ENCODE results near the gene PCDH15. TPM values are rescaled to one million over a fixed set of nuclear protein-coding genes. Genes with fewer than 3 reads are reported as not detected.

The PCDH15 gene
- total RNA-seq, 4 donors from 2014 or later, result not detected

GRCh38 chr10:54796881-54797280 lies 4.2 kb downstream of the PCDH15 start:
- 58 to 76% methylated on average over 3 of the region's 3 CpGs for WGBS, 2 donors
- no peaks in the 10 kb centered on the region for H3K27me3 ChIP-seq
- no peaks in the 10 kb centered on the region for H3K36me3 ChIP-seq
- TF ChIP-seq CTCF (IDR thresholded peaks at IDR 0.05), result no peak
- no peak for TF ChIP-seq POLR2A (IDR thresholded peaks at IDR 0.05)
- no peaks in the 10 kb centered on the region for H3K4me1 ChIP-seq
- no peaks in the 10 kb centered on the region for H3K9me3 ChIP-seq
- no peak for DNase-seq
- intact Hi-C loops (cut with DNase I), result no loop called here
- no peak overlapping the region for H3K4me3 ChIP-seq
- no peak overlapping the region for H3K27ac ChIP-seq

GRCh38 chr10:54776622-54777021 lies 24.4 kb downstream of the PCDH15 start:
- Histone ChIP-seq H3K4me1 (no peaks in the 10 kb centered on the region), H3K27me3 (no peaks in the 10 kb centered on the region), H3K36me3 (no peaks in the 10 kb centered on the region), H3K9me3 (no peaks in the 10 kb centered on the region), H3K27ac (no peak overlapping the region), H3K4me3 (no peak overlapping the region)
- 84 to 89% methylated on average over 4 of the region's 4 CpGs for WGBS, 2 donors
- DNase-seq, result no peak
- TF ChIP-seq CTCF (IDR thresholded peaks at IDR 0.05) (no peak), POLR2A (IDR thresholded peaks at IDR 0.05) (no peak)
- intact Hi-C loops (cut with DNase I), result no loop called here

GRCh38 chr10:54772468-54773122 lies 28.4 kb downstream of the PCDH15 start:
- WGBS, 2 donors, result 69% methylated on average over 6 of the region's 6 CpGs
- no peak overlapping the region for H3K4me3 ChIP-seq
- no peak for DNase-seq
- TF ChIP-seq CTCF (IDR thresholded peaks at IDR 0.05) (no peak), POLR2A (IDR thresholded peaks at IDR 0.05) (no peak)
- no peaks in the 10 kb centered on the region for H3K9me3 ChIP-seq
- H3K27ac ChIP-seq, result no peak overlapping the region
- no peaks in the 10 kb centered on the region for H3K36me3 ChIP-seq
- H3K27me3 ChIP-seq, result no peaks in the 10 kb centered on the region
- intact Hi-C loops (cut with DNase I), result no loop called here
- H3K4me1 ChIP-seq, result no peaks in the 10 kb centered on the region

- 29 to 41% methylated on average over 2 of the region's 2 CpGs for WGBS, 2 donors
- no peak for DNase-seq
- H3K36me3 ChIP-seq, result no peaks in the 10 kb centered on the region
- no peaks in the 10 kb centered on the region for H3K27me3 ChIP-seq
- intact Hi-C loops (cut with DNase I), result no loop called here
- H3K27ac ChIP-seq, result no peak overlapping the region
- H3K9me3 ChIP-seq, result no peaks in the 10 kb centered on the region
- TF ChIP-seq CTCF (IDR thresholded peaks at IDR 0.05), result no peak
- no peak overlapping the region for H3K4me3 ChIP-seq
- H3K4me1 ChIP-seq, result no peaks in the 10 kb centered on the region
Observed at GRCh38 chr10:54769051-54769450, 32.0 kb downstream of the PCDH15 start.

GRCh38 chr10:54758791-54759190 lies 42.2 kb downstream of the PCDH15 start:
- H3K9me3 ChIP-seq, result no peaks in the 10 kb centered on the region
- H3K27me3 ChIP-seq, result no peaks in the 10 kb centered on the region
- intact Hi-C loops (cut with DNase I), result no loop called here
- 27 to 40% methylated on average over 2 of the region's 2 CpGs for WGBS, 2 donors
- TF ChIP-seq POLR2A (IDR thresholded peaks at IDR 0.05) (no peak), CTCF (IDR thresholded peaks at IDR 0.05) (no peak)
- DNase-seq, result no peak
- no peak overlapping the region for H3K4me3 ChIP-seq
- no peaks in the 10 kb centered on the region for H3K36me3 ChIP-seq
- H3K27ac ChIP-seq, result no peak overlapping the region
- no peaks in the 10 kb centered on the region for H3K4me1 ChIP-seq

All from esophagus squamous epithelium (tissue), 5 donors.